OCI-LY1 (cell line): ENCODE data around the gene CGB3.

Experiments
- EZH2 ChIP-seq: fragments of 200-600 bp; sonication (generic), shearing (Covaris generic); IDR thresholded peaks from 2 replicates; pipeline ENCODE4 v1.8.0; 2017; ENCODE audit warnings: borderline replicate concordance, mixed run types, mild to moderate bottlenecking, antibody characterized with exemption, low read length, moderate library complexity, mixed read lengths
- TF ChIP-seq, protein P1 (sequence below): fragments of 200-600 bp; sonication (generic), shearing (Covaris generic); IDR thresholded peaks from 2 replicates; pipeline ENCODE4 v1.5.1; 2017; ENCODE audit warnings: mild to moderate bottlenecking, antibody characterized with exemption, low read length, moderate library complexity, mixed read lengths

DNA sequence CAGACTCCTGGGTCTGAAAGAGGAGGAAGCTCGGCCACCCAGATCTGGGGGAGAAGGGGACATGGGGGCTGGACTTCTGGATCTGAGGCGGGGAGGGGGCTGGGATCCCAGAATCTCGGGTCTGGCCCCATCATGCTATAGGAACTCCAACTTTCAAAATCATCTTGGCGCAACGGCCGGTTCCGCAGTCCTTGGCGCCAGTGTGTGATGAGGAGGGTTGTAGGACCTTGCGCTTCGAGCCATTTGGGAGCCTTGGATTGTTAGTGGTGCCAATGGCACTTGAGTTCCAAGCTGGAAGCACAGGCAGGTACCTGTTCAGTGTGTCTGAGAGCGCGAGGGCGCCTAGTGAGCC is 30.1 kb downstream of the CGB3 start:
- TF ChIP-seq, protein P1, sequence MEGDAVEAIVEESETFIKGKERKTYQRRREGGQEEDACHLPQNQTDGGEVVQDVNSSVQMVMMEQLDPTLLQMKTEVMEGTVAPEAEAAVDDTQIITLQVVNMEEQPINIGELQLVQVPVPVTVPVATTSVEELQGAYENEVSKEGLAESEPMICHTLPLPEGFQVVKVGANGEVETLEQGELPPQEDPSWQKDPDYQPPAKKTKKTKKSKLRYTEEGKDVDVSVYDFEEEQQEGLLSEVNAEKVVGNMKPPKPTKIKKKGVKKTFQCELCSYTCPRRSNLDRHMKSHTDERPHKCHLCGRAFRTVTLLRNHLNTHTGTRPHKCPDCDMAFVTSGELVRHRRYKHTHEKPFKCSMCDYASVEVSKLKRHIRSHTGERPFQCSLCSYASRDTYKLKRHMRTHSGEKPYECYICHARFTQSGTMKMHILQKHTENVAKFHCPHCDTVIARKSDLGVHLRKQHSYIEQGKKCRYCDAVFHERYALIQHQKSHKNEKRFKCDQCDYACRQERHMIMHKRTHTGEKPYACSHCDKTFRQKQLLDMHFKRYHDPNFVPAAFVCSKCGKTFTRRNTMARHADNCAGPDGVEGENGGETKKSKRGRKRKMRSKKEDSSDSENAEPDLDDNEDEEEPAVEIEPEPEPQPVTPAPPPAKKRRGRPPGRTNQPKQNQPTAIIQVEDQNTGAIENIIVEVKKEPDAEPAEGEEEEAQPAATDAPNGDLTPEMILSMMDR = no peak
- TF ChIP-seq EZH2 = no peak
